GM12872 (cell line): ENCODE data around the gene PDE6B.

Experiments used
- TF ChIP-seq, protein P1 (sequence below): IDR thresholded peaks from 3 replicates; pipeline ENCODE4 v1.5.1; 2011; ENCODE audit warnings: low read depth, mild to moderate bottlenecking, low read length, moderate library complexity; ENCODE audit not compliant: insufficient read depth

Gene PDE6B

DNA sequence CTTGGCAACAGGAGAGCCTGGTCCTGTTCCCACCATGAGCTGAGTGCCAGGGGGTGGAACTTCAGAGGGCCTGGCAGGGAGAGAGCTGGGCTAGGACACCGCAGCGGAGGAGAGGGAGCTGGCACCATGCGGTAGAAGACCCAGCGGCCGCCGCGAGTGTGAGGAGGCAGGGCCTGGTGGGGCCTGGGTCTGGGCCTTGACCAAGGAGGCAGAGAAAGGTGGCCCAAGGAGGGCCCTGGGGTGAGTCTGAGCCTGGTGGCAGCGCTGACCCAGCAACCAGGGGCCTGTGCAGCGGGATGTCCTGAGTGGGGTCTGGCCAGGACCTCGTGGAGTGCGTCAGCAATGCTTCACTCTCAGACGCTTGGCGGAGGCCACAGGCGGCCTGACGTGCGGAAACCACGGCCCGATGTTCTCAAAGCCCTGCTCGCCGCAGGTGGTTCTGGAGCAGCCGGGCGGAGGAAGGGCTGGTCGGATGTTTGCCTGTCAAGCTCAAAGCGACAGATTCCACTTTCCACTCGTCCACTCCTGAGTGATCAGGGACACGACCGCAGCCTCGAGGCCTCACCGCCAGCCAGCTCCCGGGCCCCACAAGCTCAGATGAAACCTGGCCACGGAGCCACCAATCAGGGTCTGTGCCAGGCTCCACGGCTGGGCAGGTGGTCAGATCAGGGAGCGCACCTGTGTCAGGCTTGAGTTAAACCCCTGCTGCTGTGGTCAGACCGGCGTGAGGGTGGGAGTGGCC lies 27.9 kb downstream of the PDE6B start:
- TF ChIP-seq, protein P1, sequence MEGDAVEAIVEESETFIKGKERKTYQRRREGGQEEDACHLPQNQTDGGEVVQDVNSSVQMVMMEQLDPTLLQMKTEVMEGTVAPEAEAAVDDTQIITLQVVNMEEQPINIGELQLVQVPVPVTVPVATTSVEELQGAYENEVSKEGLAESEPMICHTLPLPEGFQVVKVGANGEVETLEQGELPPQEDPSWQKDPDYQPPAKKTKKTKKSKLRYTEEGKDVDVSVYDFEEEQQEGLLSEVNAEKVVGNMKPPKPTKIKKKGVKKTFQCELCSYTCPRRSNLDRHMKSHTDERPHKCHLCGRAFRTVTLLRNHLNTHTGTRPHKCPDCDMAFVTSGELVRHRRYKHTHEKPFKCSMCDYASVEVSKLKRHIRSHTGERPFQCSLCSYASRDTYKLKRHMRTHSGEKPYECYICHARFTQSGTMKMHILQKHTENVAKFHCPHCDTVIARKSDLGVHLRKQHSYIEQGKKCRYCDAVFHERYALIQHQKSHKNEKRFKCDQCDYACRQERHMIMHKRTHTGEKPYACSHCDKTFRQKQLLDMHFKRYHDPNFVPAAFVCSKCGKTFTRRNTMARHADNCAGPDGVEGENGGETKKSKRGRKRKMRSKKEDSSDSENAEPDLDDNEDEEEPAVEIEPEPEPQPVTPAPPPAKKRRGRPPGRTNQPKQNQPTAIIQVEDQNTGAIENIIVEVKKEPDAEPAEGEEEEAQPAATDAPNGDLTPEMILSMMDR, result no peak

DNA sequence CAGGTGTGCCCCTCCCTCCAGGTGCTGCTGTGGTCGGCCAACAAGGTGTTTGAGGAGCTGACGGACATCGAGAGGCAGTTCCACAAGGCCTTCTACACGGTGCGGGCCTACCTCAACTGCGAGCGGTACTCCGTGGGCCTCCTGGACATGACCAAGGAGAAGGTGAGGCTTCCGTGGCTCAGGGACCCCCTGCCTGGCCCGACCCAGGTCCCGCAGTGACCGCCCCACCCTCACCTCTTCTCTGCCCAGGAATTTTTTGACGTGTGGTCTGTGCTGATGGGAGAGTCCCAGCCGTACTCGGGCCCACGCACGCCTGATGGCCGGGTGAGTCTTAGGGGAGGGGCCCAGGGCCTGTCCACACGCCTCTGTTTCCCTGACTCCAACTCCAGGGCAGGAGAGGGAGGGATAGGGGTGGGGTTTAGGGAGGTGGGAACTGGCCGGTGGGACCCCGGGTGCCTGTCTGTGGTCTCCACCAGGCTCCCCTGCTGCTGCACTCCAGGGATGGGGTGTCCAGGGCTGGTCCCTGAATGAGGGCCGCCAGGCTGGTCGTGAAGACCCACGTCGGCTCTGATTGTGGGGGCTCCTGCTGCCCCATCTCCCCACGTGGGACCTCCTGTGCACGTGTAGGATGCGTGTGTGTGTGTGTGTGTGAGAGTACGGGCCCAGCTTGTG lies 28.6 kb downstream of the PDE6B start:
- TF ChIP-seq, protein P1, result no peak

DNA sequence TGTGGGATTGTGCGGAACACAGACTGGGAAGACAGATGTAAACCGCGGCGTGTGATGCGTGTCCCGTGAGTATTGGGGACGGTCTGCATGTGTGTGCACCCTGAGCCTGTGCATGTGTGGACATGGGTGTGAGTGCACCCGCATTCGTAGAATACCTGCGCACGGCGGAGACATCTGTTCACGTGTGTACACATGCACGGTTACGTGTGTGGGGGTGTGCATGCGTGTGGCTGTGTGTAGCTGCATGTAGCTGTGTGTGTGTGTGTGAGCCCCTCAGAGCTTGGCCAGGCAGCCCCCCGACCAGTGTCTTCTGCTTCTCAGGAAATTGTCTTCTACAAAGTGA lies 29.1 kb downstream of the PDE6B start:
- TF ChIP-seq, protein P1, result no peak

DNA sequence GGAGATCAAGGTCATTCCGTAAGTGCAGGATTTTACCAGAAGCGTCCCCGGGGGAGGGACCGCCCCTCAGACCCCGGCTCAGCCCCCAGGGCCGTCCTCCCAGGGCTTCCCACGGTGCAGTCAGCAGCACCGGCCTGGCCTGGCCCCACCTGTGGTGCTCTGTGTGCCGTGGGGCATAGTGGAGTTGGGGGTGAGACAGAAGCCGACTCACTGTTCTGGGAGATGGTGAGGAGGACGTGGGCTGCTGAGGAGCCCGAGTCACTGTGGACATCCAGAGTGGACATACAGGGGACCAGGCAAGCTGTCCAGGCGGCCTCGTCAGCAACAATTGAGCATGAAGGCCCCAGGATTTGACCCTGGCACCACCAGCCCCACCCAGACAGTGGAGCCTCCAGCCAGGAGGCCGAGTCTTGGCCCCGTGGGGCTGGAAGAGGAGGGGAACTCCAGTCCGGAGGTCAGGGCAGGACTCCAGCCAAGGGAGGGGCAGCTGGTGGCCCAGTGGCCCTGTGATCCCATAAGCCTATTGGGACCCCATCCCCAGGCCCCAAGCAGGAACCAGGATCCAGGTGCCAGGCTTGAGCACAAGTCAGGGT lies 29.6 kb downstream of the PDE6B start:
- TF ChIP-seq, protein P1, result no peak

DNA sequence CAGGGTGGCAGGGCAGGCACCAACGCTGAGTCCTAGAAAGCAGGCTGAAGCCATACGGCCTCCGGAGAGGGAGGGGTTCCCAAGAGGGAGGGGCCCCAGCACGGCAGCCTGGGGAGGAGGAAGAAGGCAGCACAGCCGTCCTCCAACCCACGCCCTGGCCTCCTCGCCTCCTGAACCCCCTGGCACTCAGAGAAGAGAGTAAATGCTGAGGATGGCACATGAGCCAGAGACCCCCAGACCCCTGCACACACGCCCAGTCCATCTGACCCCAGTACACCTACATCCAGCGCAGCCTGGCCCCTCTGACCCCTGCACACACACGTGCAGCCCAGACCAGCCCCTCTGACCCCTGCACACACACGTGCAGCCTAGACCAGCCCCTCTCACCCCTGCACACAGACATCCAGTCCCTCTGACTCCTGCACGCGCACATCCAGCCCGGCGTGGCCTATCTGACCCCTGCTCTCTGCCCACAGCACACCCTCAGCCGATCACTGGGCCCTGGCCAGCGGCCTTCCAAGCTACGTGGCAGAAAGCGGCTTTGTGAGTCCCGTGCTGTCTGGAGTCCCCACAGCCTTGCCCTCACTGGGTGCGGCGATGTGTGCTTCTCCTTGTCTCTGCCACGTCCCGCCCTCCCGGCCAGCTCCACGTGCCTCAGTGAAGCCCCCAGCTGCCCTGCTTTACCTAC lies 30.2 kb downstream of the PDE6B start:
- TF ChIP-seq, protein P1, result no peak

DNA sequence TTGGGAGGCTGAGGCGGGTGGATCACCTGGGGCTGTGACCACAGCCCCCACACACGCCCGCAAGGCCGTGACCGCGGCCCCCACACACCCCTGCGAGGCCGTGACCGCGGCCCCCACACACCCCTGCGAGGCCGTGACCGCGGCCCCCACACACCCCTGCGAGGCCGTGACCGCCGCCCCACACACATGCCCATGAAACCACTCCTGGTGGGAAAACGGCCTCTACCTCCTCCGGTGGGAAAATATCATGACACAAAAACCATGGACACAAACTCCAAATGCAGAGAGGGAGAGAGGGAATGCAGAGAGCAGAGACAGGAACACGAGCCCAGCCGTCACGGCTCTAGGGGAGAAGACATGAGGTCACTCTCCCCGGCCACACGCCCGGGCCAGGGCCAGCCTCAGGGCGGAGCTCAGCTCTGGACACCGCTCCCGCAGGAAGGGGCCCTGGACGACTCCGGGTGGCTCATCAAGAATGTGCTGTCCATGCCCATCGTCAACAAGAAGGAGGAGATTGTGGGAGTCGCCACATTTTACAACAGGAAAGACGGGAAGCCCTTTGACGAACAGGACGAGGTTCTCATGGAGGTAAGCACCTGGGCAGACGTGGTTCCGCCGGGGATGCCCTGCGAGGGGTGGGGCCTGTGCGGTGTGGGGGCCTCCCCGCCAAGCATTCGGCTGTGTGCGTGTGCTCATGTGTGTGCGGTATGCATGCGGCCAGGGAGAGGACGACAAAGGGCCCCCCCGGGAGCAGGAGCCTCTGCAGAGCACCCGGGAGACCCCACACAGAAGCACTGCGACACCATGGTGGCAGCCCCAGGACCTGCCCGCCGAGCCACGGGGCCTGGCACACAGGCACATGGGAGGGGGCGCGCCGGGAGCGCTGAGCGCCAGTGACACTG lies 31.3 kb downstream of the PDE6B start:
- TF ChIP-seq, protein P1, result no peak
